Activated naive CD4-positive, alpha-beta T cell treated with anti-CD3 and anti-CD28 coated beads, Interleukin-2, amount 50 U/mL, for 72 hours (primary cell): ENCODE data around the gene HIF1A. TPM values are rescaled to one million over a fixed set of nuclear protein-coding genes. Genes with fewer than 3 reads are reported as not detected.
"Not testable (repeated sequence)": the region's sequence is repeated elsewhere in the genome, so short reads cannot be mapped to it uniquely, and the experiment has no call there.

ENCODE experiments used
- ATAC-seq, 2 donors: fragments of 150-1000 bp; cut with Tn5 transposase; 2 replicates each; pipeline ENCODE4 v1.10.0; 2021; ENCODE audit warnings: mild to moderate bottlenecking in 2 of 2, moderate library complexity in 2 of 2
- DNase-seq, 2 donors: peaks; one replicate each; pipeline ENCODE4 v3.0.0; 2021 to 2022; ENCODE audit warnings: low spot score in 2 of 2
- H3K27ac Mint-ChIP-seq, 2 donors: one replicate each; pipeline ENCODE4 v1.8.0; 2022; ENCODE audit warnings: mild to moderate bottlenecking in 2 of 2, mixed read lengths in 2 of 2
- H3K36me3 Mint-ChIP-seq, 2 donors: one replicate each; pipeline ENCODE4 v1.8.0; 2022; ENCODE audit warnings: mixed read lengths in 2 of 2
- H3K9me3 Mint-ChIP-seq, 2 donors: one replicate each; pipeline ENCODE4 v1.8.0; 2022; ENCODE audit warnings: mixed read lengths in 2 of 2
- total RNA-seq, 2 donors: library from RNA; stranded (reverse); gene quantifications; one replicate each; pipeline ENCODE4 v1.2.3, GENCODE V29; 2022

Gene HIF1A
- total RNA-seq, 2 donors from 2014 or later: 165 to 170 TPM

DNA sequence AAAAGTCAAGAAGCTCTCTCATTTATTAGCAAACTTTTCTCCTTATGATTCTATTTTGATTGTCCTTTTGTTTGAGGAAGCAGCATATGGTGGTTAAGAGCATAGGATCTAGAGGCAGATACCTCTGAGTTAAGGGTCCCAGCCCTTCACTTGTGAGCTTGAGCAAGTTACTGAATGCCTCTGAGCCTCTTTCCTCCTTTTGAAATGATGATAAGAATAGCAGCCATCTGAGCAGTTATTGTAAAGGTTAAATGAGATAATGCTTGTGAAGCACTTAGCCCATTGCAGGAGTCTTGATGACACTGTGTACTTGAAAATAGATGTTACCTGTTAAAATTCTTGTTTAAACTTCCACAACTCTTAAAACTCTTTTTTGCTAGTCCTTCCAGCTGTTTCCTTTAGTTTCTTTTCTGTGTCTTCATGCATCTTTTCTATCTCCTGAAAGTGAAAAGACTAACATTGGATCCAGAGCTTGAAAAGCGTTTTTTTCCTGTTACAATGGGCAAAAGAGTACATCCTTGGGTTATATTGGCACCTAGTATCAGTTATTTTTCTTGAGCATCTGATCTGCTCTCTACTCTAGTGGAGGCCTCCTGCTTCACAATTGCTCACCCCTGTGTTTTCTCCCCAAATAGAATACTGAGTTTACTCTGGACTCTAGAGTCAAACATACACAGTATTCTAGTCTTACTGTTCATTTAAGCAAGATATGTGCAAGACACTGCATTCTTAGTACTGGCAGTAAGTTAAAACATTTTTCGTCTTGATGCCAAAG lies 3.1 kb downstream of the HIF1A start:
- ATAC-seq (no peak), DNase-seq (no peak)
- Mint-ChIP-seq H3K27ac (peak overlapping the region; percentile 70 to 96), H3K36me3 (peaks cover 41 to 45% of the 10 kb centered on the region in 2 donors), H3K9me3 (no peaks in the 10 kb centered on the region)

GRCh38 chr14:61699027-61699426 lies 3.7 kb downstream of the HIF1A start:
- H3K36me3 Mint-ChIP-seq: peaks cover 41 to 45% of the 10 kb centered on the region in 2 donors
- ATAC-seq: no peak
- DNase-seq: no peak
- H3K9me3 Mint-ChIP-seq: no peaks in the 10 kb centered on the region
- H3K27ac Mint-ChIP-seq: peak overlapping the region; percentile 66 to 96

DNA sequence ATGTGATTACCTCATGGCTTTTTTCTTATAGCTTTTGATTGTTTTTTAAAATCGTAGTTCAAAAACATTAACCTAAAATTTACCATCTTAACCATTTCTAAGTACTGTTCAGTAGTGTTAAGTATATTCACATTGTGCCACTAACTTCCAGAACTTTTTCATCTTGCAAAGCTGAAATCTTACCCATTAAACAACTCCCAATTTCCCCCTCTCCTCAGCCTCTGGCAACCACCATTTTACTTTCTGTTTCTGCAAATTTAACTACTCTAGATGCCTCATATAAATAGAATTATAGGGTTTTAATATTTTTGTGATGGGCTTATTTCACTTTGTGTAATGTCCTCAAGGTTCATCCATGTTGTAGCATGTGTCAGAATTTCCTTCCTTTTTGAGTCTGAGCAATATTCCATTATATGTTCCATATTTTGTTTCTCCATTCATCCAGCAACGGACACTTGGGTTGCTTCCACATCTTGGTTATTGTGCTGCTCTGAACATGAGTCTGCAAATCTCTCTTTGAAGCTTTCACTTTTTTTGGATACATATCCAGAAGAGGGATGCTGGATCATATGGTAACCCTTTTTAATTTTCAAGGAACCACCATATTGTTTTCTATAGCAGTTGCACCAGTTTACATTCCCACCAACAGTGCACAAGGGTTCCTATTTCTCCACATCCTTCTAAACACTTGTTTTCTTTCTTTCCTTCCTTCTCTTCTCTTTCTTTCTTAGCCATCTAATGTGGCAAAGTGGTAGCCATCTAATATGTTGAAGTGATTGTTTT lies 5.0 kb downstream of the HIF1A start:
- Mint-ChIP-seq H3K27ac (peak overlapping the region in 1 of 2 donors; percentile 34), H3K36me3 (peaks cover 41 to 51% of the 10 kb centered on the region in 2 donors), H3K9me3 (no peaks in the 10 kb centered on the region)
- ATAC-seq (no peak), DNase-seq (no peak)

- ATAC-seq: no peak
- peaks cover 30 to 46% of the 10 kb centered on the region in 2 donors for H3K36me3 Mint-ChIP-seq
- no peak for DNase-seq
- H3K27ac Mint-ChIP-seq: peak overlapping the region; percentile 6 to 30
- no peaks in the 10 kb centered on the region for H3K9me3 Mint-ChIP-seq
Measured at GRCh38 chr14:61701946-61702345, 6.6 kb downstream of the HIF1A start.

DNA sequence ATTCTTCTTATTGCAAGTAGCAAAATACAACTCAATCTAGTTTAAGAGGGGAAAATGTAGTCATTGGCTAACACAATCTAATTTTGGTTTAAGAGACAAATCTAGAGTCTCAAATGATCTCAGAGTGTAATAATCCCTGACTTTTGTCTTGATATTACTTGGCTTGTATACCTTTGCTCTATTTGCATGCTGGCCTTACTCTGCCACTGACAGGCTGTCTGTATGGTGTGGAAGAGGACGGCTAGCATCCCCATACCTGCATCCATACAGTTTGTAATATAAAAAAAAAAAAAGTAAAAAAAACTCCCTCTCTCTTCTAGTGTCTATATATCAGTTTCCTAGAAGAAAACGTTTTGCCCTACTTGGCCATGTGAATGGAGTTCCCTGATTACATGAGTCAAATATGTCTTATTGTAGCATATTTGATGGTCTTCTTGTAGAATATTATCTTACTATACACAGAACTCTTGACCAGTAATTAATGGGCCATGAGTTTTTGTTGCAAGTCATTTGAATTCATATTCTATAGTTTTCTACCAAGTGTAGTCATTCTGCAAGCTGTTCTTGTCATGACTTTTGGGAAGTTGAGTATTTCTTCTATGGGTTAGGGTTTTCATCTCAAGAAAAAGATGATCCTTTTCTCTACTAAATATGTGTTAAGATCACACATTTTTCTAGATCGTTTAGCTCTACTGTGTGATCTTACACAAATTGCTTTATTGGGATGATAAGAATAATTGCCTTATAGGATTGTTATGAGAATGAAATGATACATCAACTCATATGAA lies 8.2 kb downstream of the HIF1A start:
- H3K36me3 Mint-ChIP-seq: peaks cover 17 to 39% of the 10 kb centered on the region in 2 donors
- ATAC-seq (peak; percentile 70 to 84), DNase-seq (no peak)
- H3K27ac Mint-ChIP-seq: peak overlapping the region in 1 of 2 donors; percentile 87
- no peaks in the 10 kb centered on the region for H3K9me3 Mint-ChIP-seq

DNA sequence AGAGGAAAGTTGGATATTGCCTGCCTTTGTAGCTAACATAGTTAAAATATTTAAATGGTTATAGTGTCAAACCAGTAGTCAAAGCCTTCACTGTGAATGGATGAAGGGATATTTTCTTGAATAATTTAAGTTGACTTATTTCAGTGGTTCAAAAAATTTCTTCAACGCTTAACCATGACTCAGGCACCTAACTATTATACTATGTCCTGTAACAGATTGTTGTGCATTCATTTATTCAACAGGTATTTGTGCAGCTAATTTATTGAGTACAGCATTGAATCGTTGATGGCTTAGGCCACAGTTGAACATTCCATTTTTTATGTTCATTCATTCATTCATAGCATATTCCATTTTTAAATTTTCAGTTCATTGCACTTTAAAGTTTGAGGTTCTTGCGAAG lies 9.2 kb downstream of the HIF1A start:
- ATAC-seq (no peak), DNase-seq (no peak)
- peak overlapping the region; percentile 37 to 87 for H3K27ac Mint-ChIP-seq
- H3K9me3 Mint-ChIP-seq: no peaks in the 10 kb centered on the region
- peaks cover 9 to 32% of the 10 kb centered on the region in 2 donors for H3K36me3 Mint-ChIP-seq

GRCh38 chr14:61705017-61705416 lies 9.7 kb downstream of the HIF1A start:
- Mint-ChIP-seq H3K9me3 (no peaks in the 10 kb centered on the region), H3K27ac (peak overlapping the region in 1 of 2 donors; percentile 37), H3K36me3 (peaks cover 9 to 32% of the 10 kb centered on the region in 2 donors)
- ATAC-seq (no peak), DNase-seq (no peak)

DNA sequence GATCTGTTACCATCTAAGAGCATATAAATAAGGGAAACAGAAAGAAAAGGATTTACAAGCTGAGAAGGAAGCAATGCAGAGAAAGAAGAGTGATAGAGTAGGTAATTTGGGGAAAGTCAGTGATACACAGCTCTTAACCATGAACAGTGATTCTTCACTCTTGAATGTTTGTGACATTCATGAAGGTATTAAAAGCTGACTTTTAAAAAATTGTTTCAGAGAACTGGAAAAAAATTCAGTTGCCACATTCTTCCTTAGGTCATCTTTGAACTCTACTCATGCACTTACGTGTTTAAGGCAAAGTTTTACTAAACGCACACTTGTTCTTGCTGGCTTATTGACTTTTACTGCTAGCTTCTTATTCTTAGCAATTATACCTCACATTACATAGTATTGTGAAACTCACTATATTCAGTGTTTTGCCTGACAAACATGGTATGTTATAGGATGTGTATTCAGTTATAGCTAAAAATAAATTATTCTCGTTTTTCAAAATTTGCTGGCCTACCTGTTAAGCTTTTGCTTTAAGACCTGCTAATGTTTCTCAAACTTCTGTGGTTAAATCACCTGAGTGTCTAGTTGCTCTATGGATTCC lies 10.9 kb downstream of the HIF1A start:
- Mint-ChIP-seq H3K36me3 (peaks cover 0 to 23% of the 10 kb centered on the region in 2 donors), H3K9me3 (no peaks in the 10 kb centered on the region), H3K27ac (no peak overlapping the region)
- DNase-seq: no peak
- ATAC-seq: no peak

GRCh38 chr14:61707774-61708173 lies 12.5 kb downstream of the HIF1A start:
- not testable (repeated sequence) for DNase-seq
- H3K36me3 Mint-ChIP-seq: peaks cover 0 to 23% of the 10 kb centered on the region in 2 donors

DNA sequence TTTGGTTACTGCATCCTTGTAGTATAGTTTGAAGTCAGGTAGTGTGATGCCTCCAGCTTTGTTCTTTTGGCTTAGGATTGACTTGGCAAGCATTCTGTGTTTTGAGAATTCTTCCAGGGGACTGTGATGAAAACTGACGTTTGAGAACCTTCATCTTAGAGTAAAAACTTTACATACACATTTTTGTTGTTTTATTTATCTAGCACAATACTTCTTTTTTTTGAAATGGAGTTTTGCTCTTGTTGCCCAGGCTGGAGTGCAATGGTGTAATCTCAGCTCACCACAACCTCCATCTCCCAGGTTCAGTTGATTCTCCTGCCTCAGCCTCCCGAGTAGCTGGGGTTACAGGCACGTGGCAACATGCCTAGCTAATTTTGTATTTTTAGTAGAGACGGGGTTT lies 13.4 kb downstream of the HIF1A start:
- H3K27ac Mint-ChIP-seq, DNase-seq, ATAC-seq, H3K9me3 Mint-ChIP-seq: not testable (repeated sequence)
- peaks cover 0 to 23% of the 10 kb centered on the region in 2 donors for H3K36me3 Mint-ChIP-seq

More at GRCh38 chr14:61707774-61708173, 12.5 kb downstream of the HIF1A start:
- H3K9me3 Mint-ChIP-seq, H3K27ac Mint-ChIP-seq, ATAC-seq: not testable (repeated sequence)

- Mint-ChIP-seq H3K9me3 (no peaks in the 10 kb centered on the region), H3K36me3 (peaks cover 0 to 17% of the 10 kb centered on the region in 2 donors)
- peak; percentile 17 to 40 for ATAC-seq
Measured at GRCh38 chr14:61710853-61711817, 15.8 kb downstream of the HIF1A start.

GRCh38 chr14:61712137-61712536 lies 16.8 kb downstream of the HIF1A start:
- Mint-ChIP-seq H3K36me3 (peaks cover 0 to 9% of the 10 kb centered on the region in 2 donors), H3K9me3 (no peaks in the 10 kb centered on the region), H3K27ac (peak overlapping the region; percentile 24 to 32)
- DNase-seq (no peak), ATAC-seq (peak; percentile 57 to 59)

More at GRCh38 chr14:61710853-61711817, 15.8 kb downstream of the HIF1A start:
- no peak for DNase-seq
- H3K27ac Mint-ChIP-seq: peak overlapping the region in 1 of 2 donors; percentile 32

- H3K36me3 Mint-ChIP-seq: no peaks in the 10 kb centered on the region
- H3K27ac Mint-ChIP-seq: no peak overlapping the region
- H3K9me3 Mint-ChIP-seq: no peaks in the 10 kb centered on the region
- ATAC-seq (no peak), DNase-seq (no peak)
Measured at GRCh38 chr14:61713724-61714437, 18.6 kb downstream of the HIF1A start.

DNA sequence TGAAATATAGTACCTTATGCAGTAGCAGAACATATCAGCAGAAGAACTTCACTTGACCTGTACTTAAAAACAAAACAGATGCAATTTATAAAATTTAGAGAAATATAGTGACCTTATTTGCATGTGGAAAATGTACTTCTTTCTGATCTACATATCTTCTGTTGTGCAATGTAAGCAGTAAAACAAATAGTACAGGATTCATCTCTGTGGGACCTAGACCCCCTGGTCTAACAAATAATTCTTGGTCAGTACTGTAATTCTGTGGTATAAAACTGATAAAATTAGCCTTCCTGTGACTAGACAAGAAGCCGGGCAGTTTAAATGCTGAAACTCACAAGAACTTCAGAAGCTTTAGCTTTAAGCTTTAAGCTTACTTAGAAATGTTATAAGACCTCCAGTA lies 21.6 kb downstream of the HIF1A start:
- no peak overlapping the region for H3K27ac Mint-ChIP-seq
- ATAC-seq (no peak), DNase-seq (no peak)
- H3K36me3 Mint-ChIP-seq: peaks cover 0 to 14% of the 10 kb centered on the region in 2 donors
- no peaks in the 10 kb centered on the region for H3K9me3 Mint-ChIP-seq

DNA sequence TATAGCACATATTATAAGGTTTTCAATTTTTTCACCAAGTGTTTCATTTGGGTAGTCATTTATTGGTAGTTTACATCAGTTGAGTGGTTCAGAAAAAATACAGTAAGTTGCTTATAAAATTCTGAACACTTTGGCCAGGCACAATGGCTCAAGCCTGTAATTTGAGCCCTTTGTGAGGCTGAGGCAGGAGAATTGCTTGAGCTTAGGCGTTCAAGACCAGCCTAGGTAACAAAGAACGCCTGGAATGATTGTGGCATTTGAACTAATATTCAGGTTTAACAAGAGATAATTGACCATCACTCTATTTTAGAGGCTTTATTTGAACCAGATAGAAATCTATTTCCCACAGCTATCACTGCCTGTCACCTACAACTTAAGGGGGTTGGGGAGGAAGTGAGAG lies 22.7 kb downstream of the HIF1A start:
- DNase-seq (no peak), ATAC-seq (no peak)
- Mint-ChIP-seq H3K27ac (no peak overlapping the region), H3K36me3 (peaks cover under 1 to 14% of the 10 kb centered on the region in 2 donors), H3K9me3 (no peaks in the 10 kb centered on the region)
